Lung (tissue), 16 donors: ENCODE data around the gene LRRC71. TPM values are rescaled to one million over a fixed set of nuclear protein-coding genes. Genes with fewer than 3 reads are reported as not detected.
A peak's percentile ranks its signal among the peaks of the same experiment; 100 is the strongest.

Experiments used
- ATAC-seq: fragments of 200-7000 bp; cut with Tn5 transposase; one replicate; pipeline ENCODE4 v1.9.1; 2020; ENCODE audit warnings: moderate number of reproducible peaks; ENCODE audit not compliant: insufficient read depth, low FRiP score
- DNase-seq, 3 donors: peaks; one replicate each; pipeline ENCODE4 v3.0.0-alpha.2; 2013 to 2017
- H3K27ac ChIP-seq, 2 donors: one replicate each; pipeline ENCODE4 v1.5.1; 2013; ENCODE audit warnings: mild to moderate bottlenecking in 2 of 2, moderate library complexity in 2 of 2, control low read depth in 1 of 2, inconsistent platforms in 1 of 2, low read depth in 1 of 2, low read length in 1 of 2
- H3K27me3 ChIP-seq, 3 donors: one replicate each; pipeline ENCODE4 v1.5.1; 2013; ENCODE audit warnings: low read length in 2 of 3; ENCODE audit not compliant: control insufficient read depth in 3 of 3, insufficient read depth in 3 of 3
- H3K36me3 ChIP-seq, 4 donors: one replicate each; pipeline ENCODE4 v1.5.1; 2013; ENCODE audit warnings: low read length in 4 of 4, mild to moderate bottlenecking in 1 of 4, moderate library complexity in 1 of 4; ENCODE audit not compliant: control insufficient read depth in 4 of 4, insufficient read depth in 4 of 4
- H3K4me1 ChIP-seq, 5 donors: one replicate each; pipeline ENCODE4 v1.5.1; 2013; ENCODE audit warnings: low read length in 5 of 5, mild to moderate bottlenecking in 2 of 5, moderate library complexity in 1 of 5; ENCODE audit not compliant: control insufficient read depth in 5 of 5, insufficient read depth in 5 of 5
- H3K4me3 ChIP-seq: one replicate; pipeline ENCODE4 v1.5.1; 2013; ENCODE audit warnings: mild to moderate bottlenecking, control low read depth, moderate library complexity
- H3K9ac ChIP-seq, 2 donors: one replicate each; pipeline ENCODE4 v1.5.1; 2013; ENCODE audit warnings: low read length in 2 of 2, control low read depth in 1 of 2; ENCODE audit not compliant: insufficient read depth in 1 of 2
- H3K9me3 ChIP-seq, 4 donors: one replicate each; pipeline ENCODE4 v1.5.1; 2013; ENCODE audit warnings: low read length in 3 of 4, mild to moderate bottlenecking in 1 of 4, moderate library complexity in 1 of 4; ENCODE audit not compliant: control insufficient read depth in 4 of 4, insufficient read depth in 3 of 4
- WGBS, 2 donors: extraction: QIAGEN DNeasy Blood & Tissue Kit; methylation state at CpG; one replicate each; pipeline ENCODE4 v1.1.7; 2013; 5-methylcytosine and 5-hydroxymethylcytosine counted together
- long read RNA-seq, 5 donors: transcript quantifications; one replicate each; lab custom pipeline, GENCODE V29; 2026
- polyA plus RNA-seq, 2 donors: library from polyadenylated mRNA; stranded (reverse); fragments of 200-250 nt; gene quantifications; one replicate each; pipeline ENCODE4 v1.2.1, GENCODE V29; 2013
- total RNA-seq, 2 donors: library from RNA; depleted of rRNA in 1 of 2; stranded (reverse); fragments of >200 nt in 1 of 2; gene quantifications; one replicate each; pipeline ENCODE4 v1.2.1, GENCODE V29; 2014 to 2021
- TF ChIP-seq, protein P1 (sequence below): IDR thresholded peaks from 2 replicates; pipeline ENCODE4 v1.5.1; 2012; ENCODE audit warnings: mild to moderate bottlenecking; ENCODE audit errors: control extremely low read depth, extremely low read depth
- donor health status: control.
- donor health status: control.
- donor health status: Bipolar disorder and iron deficiency.
- donor health status: healthy.
- donor health status: DM: yes; HTN: yes; CAD: no.

The LRRC71 gene
- total RNA-seq (10 to 100 TPM in 1 of 2 donors, 1 to 10 TPM in 1; 4.9 to 17.2 TPM), polyA plus RNA-seq (1 to 10 TPM; 3.4 to 3.5 TPM)
- long read RNA-seq, donor 1, partial matches to known transcripts, result 0 of 2 reads
- long read RNA-seq, donor 1, other reads (novel, unspliced or antisense), result 0 of 2 reads
- long read RNA-seq, donor 2, result 0 reads
- long read RNA-seq, donor 3, result 0 reads
- long read RNA-seq, donor 4, result 0 reads
- long read RNA-seq, donor 5, partial matches to known transcripts, result 75 of 75 reads
- long read RNA-seq, donor 5, other reads (novel, unspliced or antisense), result 0 of 75 reads

DNA sequence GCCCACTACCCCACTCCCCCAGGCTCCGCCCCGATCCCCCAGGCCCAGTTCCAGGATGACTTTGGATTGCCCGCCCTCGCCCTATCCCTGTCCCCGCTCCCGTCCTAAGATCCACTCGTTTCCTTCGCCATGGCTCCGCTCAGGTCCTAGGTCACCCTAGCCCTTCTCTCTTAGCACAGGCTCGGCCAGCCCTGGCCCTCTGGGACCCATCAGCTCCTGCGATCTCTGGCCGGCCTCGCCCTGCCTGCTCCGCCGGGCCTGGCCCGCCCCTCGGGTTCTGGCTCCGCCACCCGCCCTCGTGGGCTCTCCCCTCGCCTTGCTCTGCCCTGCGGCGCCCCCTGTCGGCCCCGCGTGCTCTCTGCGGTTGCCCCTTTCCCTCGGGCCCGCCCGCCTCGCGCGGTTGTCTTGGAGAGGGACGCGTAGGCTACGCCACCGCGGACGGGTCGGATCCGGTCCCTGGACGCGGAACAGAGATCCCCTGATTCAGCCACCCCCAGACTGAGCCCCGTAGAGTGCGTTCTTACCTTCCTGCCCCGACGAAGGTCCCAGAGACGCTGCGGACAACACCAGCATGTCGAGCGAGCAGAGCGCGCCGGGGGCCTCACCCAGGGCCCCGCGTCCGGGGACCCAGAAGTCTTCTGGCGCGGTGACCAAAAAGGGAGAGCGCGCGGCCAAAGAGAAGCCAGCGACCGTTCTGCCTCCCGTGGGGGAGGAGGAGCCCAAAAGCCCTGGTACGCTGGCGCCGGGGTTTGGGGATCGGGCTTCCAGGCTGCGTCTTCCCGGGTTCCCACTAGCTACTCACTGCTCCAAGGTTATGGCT lies at the start of gene LRRC71:
Gene LRRC71, plus strand, starts transcription at position 400 of the 820 bp plus-strand sequence. Its CDS starts 172 bp downstream, at position 572.
- Histone ChIP-seq H3K36me3 (peaks cover 0 to 10% (median 5%) of the 10 kb centered on the region in 4 donors), H3K27me3 (peaks cover 0 to 58% (median 45%) of the 10 kb centered on the region in 3 donors), H3K4me1 (peaks cover 0 to 12% (median 10%) of the 10 kb centered on the region in 5 donors), H3K9ac (no peak within 1 kb of the TSS), H3K4me3 (no peak within 1 kb of the TSS), H3K9me3 (peaks cover 0 to under 1% (median 0%) of the 10 kb centered on the region in 4 donors), H3K27ac (no peak within 1 kb of the TSS)
- WGBS, 2 donors, result 13% methylated on average over 69 to 71 of the region's 71 CpGs
- ATAC-seq (peak; percentile 86), DNase-seq (peak; percentile 85 to 89 (median 86))
- TF ChIP-seq, protein P1, sequence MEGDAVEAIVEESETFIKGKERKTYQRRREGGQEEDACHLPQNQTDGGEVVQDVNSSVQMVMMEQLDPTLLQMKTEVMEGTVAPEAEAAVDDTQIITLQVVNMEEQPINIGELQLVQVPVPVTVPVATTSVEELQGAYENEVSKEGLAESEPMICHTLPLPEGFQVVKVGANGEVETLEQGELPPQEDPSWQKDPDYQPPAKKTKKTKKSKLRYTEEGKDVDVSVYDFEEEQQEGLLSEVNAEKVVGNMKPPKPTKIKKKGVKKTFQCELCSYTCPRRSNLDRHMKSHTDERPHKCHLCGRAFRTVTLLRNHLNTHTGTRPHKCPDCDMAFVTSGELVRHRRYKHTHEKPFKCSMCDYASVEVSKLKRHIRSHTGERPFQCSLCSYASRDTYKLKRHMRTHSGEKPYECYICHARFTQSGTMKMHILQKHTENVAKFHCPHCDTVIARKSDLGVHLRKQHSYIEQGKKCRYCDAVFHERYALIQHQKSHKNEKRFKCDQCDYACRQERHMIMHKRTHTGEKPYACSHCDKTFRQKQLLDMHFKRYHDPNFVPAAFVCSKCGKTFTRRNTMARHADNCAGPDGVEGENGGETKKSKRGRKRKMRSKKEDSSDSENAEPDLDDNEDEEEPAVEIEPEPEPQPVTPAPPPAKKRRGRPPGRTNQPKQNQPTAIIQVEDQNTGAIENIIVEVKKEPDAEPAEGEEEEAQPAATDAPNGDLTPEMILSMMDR, result peak; percentile 88

- H3K4me3 ChIP-seq, result no peak overlapping the region
- TF ChIP-seq, protein P1, result no peak
- no peak overlapping the region for H3K27ac ChIP-seq
- no peak overlapping the region for H3K9ac ChIP-seq
- 93 to 96% methylated on average over 18 of the region's 18 CpGs for WGBS, 2 donors
- ATAC-seq (no peak), DNase-seq (no peak)
- peaks cover 0 to 16% (median 0%) of the 10 kb centered on the region in 3 donors for H3K27me3 ChIP-seq
- H3K4me1 ChIP-seq, result peaks cover 0 to 10% (median 0%) of the 10 kb centered on the region in 5 donors
- H3K36me3 ChIP-seq, result no peaks in the 10 kb centered on the region
- no peaks in the 10 kb centered on the region for H3K9me3 ChIP-seq
These were observed 46.8 kb upstream of the LRRC71 start for GRCh38 chr1:156873659-156874058.

- DNase-seq, result no peak
- Histone ChIP-seq H3K9ac (no peak overlapping the region), H3K9me3 (no peaks in the 10 kb centered on the region), H3K4me3 (no peak overlapping the region), H3K4me1 (peaks cover 0 to 10% (median 0%) of the 10 kb centered on the region in 5 donors), H3K27ac (no peak overlapping the region), H3K27me3 (peaks cover 0 to 17% (median 0%) of the 10 kb centered on the region in 3 donors), H3K36me3 (no peaks in the 10 kb centered on the region)
- ATAC-seq, result no peak
- TF ChIP-seq, protein P1, result no peak
- WGBS, 2 donors, result 82 to 90% methylated on average over 5 of the region's 5 CpGs
These were observed 46.3 kb upstream of the LRRC71 start for GRCh38 chr1:156874142-156874541.
